Panc1 (cell line): Measurements from ENCODE around the gene CORO2B. TPM values are rescaled to one million over a fixed set of nuclear protein-coding genes. Genes with fewer than 3 reads are reported as not detected.

ENCODE experiments used
- ATAC-seq: fragments of 200-7000 bp; cut with Tn5 transposase; 2 replicates; pipeline ENCODE4 v1.9.1; 2020; ENCODE audit warnings: mild to moderate bottlenecking, moderate library complexity
- BruUV-seq: library from RNA; stranded (reverse); fragments of 400-500 nt; replicated peaks from 2 replicates; lab custom pipeline; 2021; lab: Mats Ljungman, UMichigan
- CTCF ChIA-PET: fragments of 300-600 bp; sonication (Branson Sonifier 250); formaldehyde crosslinking; loops from one replicate; lab custom pipeline; 2022; ENCODE audit warnings: antibody characterized with exemption; lab: Charles Lee
- POLR2A ChIA-PET: fragments of 300-600 bp; sonication (Branson Sonifier 250); formaldehyde crosslinking; loops from one replicate; lab custom pipeline; 2022; ENCODE audit warnings: antibody characterized with exemption; lab: Charles Lee
- DNase-seq: peaks from one replicate; pipeline ENCODE4 v3.0.0-alpha.2; 2010; ENCODE audit warnings: low read depth, low spot score
- H3K27ac ChIP-seq: 2 replicates; pipeline ENCODE4 v1.5.1; 2011; ENCODE audit warnings: mild to moderate bottlenecking, low read length, inconsistent platforms
- H3K27me3 ChIP-seq: fragments of 200-500 bp; sonication (Bioruptor generic); 2 replicates; pipeline ENCODE4 v1.6.0; 2014; ENCODE audit warnings: low read length, inconsistent platforms; ENCODE audit not compliant: control insufficient read depth, insufficient read depth
- H3K36me3 ChIP-seq: fragments of 200-500 bp; sonication (Bioruptor generic); 2 replicates; pipeline ENCODE4 v1.5.1; 2014; ENCODE audit warnings: inconsistent platforms, mild to moderate bottlenecking, low read length, moderate library complexity; ENCODE audit not compliant: control insufficient read depth, insufficient read depth
- H3K4me1 ChIP-seq: 2 replicates; pipeline ENCODE4 v1.5.1; 2011; ENCODE audit warnings: inconsistent platforms, mild to moderate bottlenecking, low read length, moderate library complexity; ENCODE audit not compliant: control insufficient read depth, insufficient read depth
- H3K4me3 ChIP-seq, 2 experiments: 2 replicates each; pipeline ENCODE4 v1.5.1; 2011 to 2012; ENCODE audit warnings: low read depth in 2 of 2, low read length in 2 of 2, mild to moderate bottlenecking in 2 of 2, inconsistent platforms in 1 of 2, moderate library complexity in 1 of 2
- H3K9me3 ChIP-seq: fragments of 200-500 bp; sonication (Bioruptor generic); 2 replicates; pipeline ENCODE4 v1.5.1; 2014; ENCODE audit warnings: low read depth, mild to moderate bottlenecking, inconsistent platforms, low read length, moderate library complexity; ENCODE audit not compliant: control insufficient read depth, insufficient read depth
- CTCF ChIP-seq: fragments of 450-650 bp; IDR thresholded peaks from 2 replicates; pipeline ENCODE4 v1.5.1; 2017; ENCODE audit warnings: mild to moderate bottlenecking
- POLR2AphosphoS5 ChIP-seq: IDR thresholded peaks from 2 replicates; pipeline ENCODE4 v1.6.1; 2012; ENCODE audit warnings: mild to moderate bottlenecking, low read depth, low read length, moderate library complexity
- REST ChIP-seq, 2 experiments: IDR thresholded peaks; 2 replicates each; pipeline ENCODE4 v1.6.1; 2011 to 2012; ENCODE audit warnings: low read depth in 2 of 2, control low read depth in 1 of 2, low read length in 1 of 2, mild to moderate bottlenecking in 1 of 2, moderate library complexity in 1 of 2; ENCODE audit not compliant: insufficient read depth in 1 of 2
- SIN3A ChIP-seq: IDR thresholded peaks from 2 replicates; pipeline ENCODE4 v1.6.1; 2012; ENCODE audit warnings: low read depth, mild to moderate bottlenecking, low read length, moderate library complexity, borderline replicate concordance; ENCODE audit not compliant: insufficient read depth
- TCF7L2 ChIP-seq: IDR thresholded peaks from 2 replicates; pipeline ENCODE4 v1.6.1; 2011; ENCODE audit warnings: mild to moderate bottlenecking, low read depth, low read length, inconsistent platforms
- in situ Hi-C: cut with HindIII; loops from 2 replicates; pipeline ENCODE4 v1.10.0; 2016; ENCODE audit warnings: low sequenced_read_pairs, low pct_unique_long_range_greater_than_20kb
- intact Hi-C: fragments of 100-400 bp; cut with micrococcal nuclease; formaldehyde crosslinking; loops from one replicate; pipeline ENCODE4 v1.10.0; 2022; ENCODE audit not compliant: unreplicated experiment
- total RNA-seq: library from RNA; stranded (reverse); gene quantifications from one replicate; pipeline ENCODE4 v1.2.1, GENCODE V29; 2021; ENCODE audit not compliant: unreplicated experiment

CORO2B gene
- total RNA-seq, 1 experiment from 2014 or later, result 0.36 TPM

GRCh38 chr15:68609629-68610028, 30.8 kb downstream of the CORO2B start:
- BruUV-seq, result no TSS peak
- in situ Hi-C loops, result no loop called here

GRCh38 chr15:68610825-68611224, 32.0 kb downstream of the CORO2B start:
- in situ Hi-C loops (no loop called here), intact Hi-C loops (no loop called here)
- Histone ChIP-seq H3K4me1 (no peaks in the 10 kb centered on the region), H3K27ac (no peak overlapping the region), H3K36me3 (no peaks in the 10 kb centered on the region), H3K4me3 (no peak overlapping the region), H3K9me3 (no peaks in the 10 kb centered on the region), H3K27me3 (peaks cover 3% of the 10 kb centered on the region; the same call in 1 of the 2 replicates)
- ChIA-PET CTCF (no interaction called here), POLR2A (no interaction called here)
- TF ChIP-seq REST (IDR thresholded peaks at IDR 0.05; ENCODE audit: insufficient read depth in 1 of 2, low read depth in 2 of 2, low read length in 1 of 2) (no peak), CTCF (no peak), TCF7L2 (no peak), POLR2AphosphoS5 (no peak), SIN3A (no peak)
- ATAC-seq (no peak), DNase-seq (no peak)
- BruUV-seq, result no TSS peak

More at GRCh38 chr15:68609629-68610028, 30.8 kb downstream of the CORO2B start:
- Histone ChIP-seq H3K27me3 (peaks cover 3% of the 10 kb centered on the region; the same call in 1 of the 2 replicates), H3K36me3 (no peaks in the 10 kb centered on the region), H3K4me3 (no peak overlapping the region), H3K4me1 (no peaks in the 10 kb centered on the region; the same call in 1 of the 2 replicates), H3K9me3 (no peaks in the 10 kb centered on the region), H3K27ac (no peak overlapping the region)
- ChIA-PET CTCF (no interaction called here), POLR2A (no interaction called here)
- no peak for DNase-seq
- no peak for ATAC-seq
- intact Hi-C loops, result no loop called here
- no peak for TF ChIP-seq POLR2AphosphoS5
- TF ChIP-seq CTCF, result no peak
- no peak for TF ChIP-seq SIN3A
- TF ChIP-seq REST (IDR thresholded peaks at IDR 0.05; ENCODE audit: insufficient read depth in 1 of 2, low read depth in 2 of 2, low read length in 1 of 2), result no peak
- TF ChIP-seq TCF7L2, result no peak
